Islet precursor cell (in vitro differentiated cells): Measurements from ENCODE around the gene SLC47A2.

ENCODE experiments used
- DNase-seq: peaks from one replicate; pipeline ENCODE4 v3.0.0-alpha.2; 2018

The SLC47A2 gene

GRCh38 chr17:19747159-19747719 lies 30.9 kb upstream of the SLC47A2 start:
- DNase-seq: no peak

- DNase-seq: no peak
Observed at GRCh38 chr17:19746517-19746916, 30.1 kb upstream of the SLC47A2 start.

GRCh38 chr17:19744922-19745757 lies 28.8 kb upstream of the SLC47A2 start:
- peak; percentile 98 for DNase-seq

- DNase-seq: no peak
Observed at GRCh38 chr17:19744492-19744891, 28.1 kb upstream of the SLC47A2 start.

- no peak for DNase-seq
Observed at GRCh38 chr17:19743101-19744100, 27.0 kb upstream of the SLC47A2 start.

GRCh38 chr17:19742495-19742894 lies 26.1 kb upstream of the SLC47A2 start:
- DNase-seq: no peak

GRCh38 chr17:19741832-19742457 lies 25.6 kb upstream of the SLC47A2 start:
- DNase-seq: no peak

GRCh38 chr17:19740933-19741332 lies 24.5 kb upstream of the SLC47A2 start:
- DNase-seq: no peak

GRCh38 chr17:19739241-19740201 lies 23.1 kb upstream of the SLC47A2 start:
- no peak for DNase-seq

- DNase-seq: no peak
Observed at GRCh38 chr17:19738757-19739156, 22.4 kb upstream of the SLC47A2 start.

- no peak for DNase-seq
Observed at GRCh38 chr17:19738073-19738449, 21.7 kb upstream of the SLC47A2 start.

GRCh38 chr17:19737305-19738072 lies 21.1 kb upstream of the SLC47A2 start:
- no peak for DNase-seq

GRCh38 chr17:19736071-19736470 lies 19.7 kb upstream of the SLC47A2 start:
- no peak for DNase-seq

GRCh38 chr17:19733953-19734526 lies 17.7 kb upstream of the SLC47A2 start:
- DNase-seq: no peak

- no peak for DNase-seq
Observed at GRCh38 chr17:19731626-19732025, 15.2 kb upstream of the SLC47A2 start.

GRCh38 chr17:19730843-19731242 lies 14.5 kb upstream of the SLC47A2 start:
- DNase-seq: no peak

GRCh38 chr17:19729900-19730299 lies 13.5 kb upstream of the SLC47A2 start:
- no peak for DNase-seq

- DNase-seq: no peak
Observed at GRCh38 chr17:19728084-19728495, 11.7 kb upstream of the SLC47A2 start.

GRCh38 chr17:19727501-19728078 lies 11.2 kb upstream of the SLC47A2 start:
- no peak for DNase-seq
